Measurements from ENCODE around the gene KLF3.

KLF3 gene

DNA sequence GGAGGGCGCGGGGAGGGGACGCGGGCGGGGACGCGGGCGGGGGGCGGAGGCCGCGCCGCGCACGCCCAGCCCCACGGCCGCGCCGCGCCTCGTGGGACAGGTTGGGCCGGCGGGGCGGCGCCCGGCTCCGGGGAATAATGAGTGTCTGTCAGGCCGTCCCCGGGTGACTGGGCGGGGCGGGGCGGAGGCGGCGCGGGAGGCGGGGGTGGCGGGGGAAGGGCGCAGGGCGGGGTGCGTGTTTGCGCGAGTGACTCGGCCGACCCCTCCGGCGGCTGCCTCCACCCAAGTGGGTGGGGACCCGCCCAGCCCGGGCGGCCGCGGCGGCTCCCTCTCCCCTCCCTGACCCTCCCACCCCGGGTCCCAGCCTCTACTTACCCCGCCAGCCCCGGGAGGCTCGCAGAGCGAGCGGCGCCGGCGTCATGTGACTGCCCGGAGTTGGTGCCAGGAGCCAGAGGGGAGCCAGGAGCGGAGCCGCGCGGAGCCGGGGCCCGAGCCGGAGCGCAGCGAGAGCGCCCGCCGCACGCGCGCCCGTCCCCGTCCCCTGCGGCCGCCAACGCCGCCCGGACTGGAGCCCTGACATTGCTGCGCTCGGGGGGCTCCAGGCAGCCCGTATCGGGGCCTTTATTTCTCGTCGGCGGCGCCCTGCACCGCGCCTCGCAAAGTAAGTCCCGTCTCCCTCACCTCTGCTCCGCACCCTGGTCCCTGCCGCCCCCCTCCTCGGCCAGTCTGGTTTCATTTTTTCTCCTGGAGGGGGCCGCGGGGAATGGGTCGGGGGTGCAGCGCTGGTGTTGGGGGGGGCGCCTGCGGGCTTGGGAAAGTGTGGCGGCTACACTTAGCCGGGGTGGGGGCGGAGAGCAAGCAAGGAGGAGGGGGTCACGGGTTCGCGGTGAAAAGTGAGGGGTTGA is at the start of gene KLF3:
KLF3 (plus strand) TSS at position 399 of the 905 bp plus-strand sequence. CDS start 16,427 bp downstream, outside the sequence.
- POLR2A ChIA-PET = interaction anchor here (0.6 to 1.3 kb wide), 2 partner anchors 8 to 10 kb away, joined by 3 read pairs; no protein-coding TSS in a partner anchor
- CTCF ChIA-PET = no interaction called here
- peak; percentile 68 for DNase-seq (ENCODE audit: extremely low spot score)
- TF ChIP-seq FOXM1 (IDR thresholded peaks at IDR 0.05; ENCODE audit: borderline replicate concordance) = 0 out of 2 replicates have a peak, but pooled peaks have one; percentile 9
- TF ChIP-seq LEF1 (IDR thresholded peaks at IDR 0.05; ENCODE audit: borderline replicate concordance) = no peak

- CTCF ChIA-PET = no interaction called here
- no peak for DNase-seq (ENCODE audit: extremely low spot score)
- POLR2A ChIA-PET = no interaction called here
- TF ChIP-seq TARDBP (IDR thresholded peaks at IDR 0.05) (no peak), SUZ12 (IDR thresholded peaks at IDR 0.05) (no peak), FOXM1 (IDR thresholded peaks at IDR 0.05; ENCODE audit: borderline replicate concordance) (no peak), ARNT (IDR thresholded peaks at IDR 0.05) (no peak), FOXA1 (IDR thresholded peaks at IDR 0.05) (no peak), ELF4 (IDR thresholded peaks at IDR 0.05) (no peak), ZNF384 (IDR thresholded peaks at IDR 0.05) (no peak), NFRKB (IDR thresholded peaks at IDR 0.05) (no peak), SP1 (IDR thresholded peaks at IDR 0.05) (no peak), FOXK2 (IDR thresholded peaks at IDR 0.05) (no peak), L3MBTL2 (conservative IDR thresholded peaks at IDR 0.05) (no peak), HDGF (IDR thresholded peaks at IDR 0.05; ENCODE audit: borderline replicate concordance) (no peak), BHLHE40 (IDR thresholded peaks at IDR 0.05; ENCODE audit: borderline replicate concordance) (no peak), CTBP1 (IDR thresholded peaks at IDR 0.05; ENCODE audit: borderline replicate concordance) (no peak), LEF1 (IDR thresholded peaks at IDR 0.05; ENCODE audit: borderline replicate concordance) (no peak)
- TF ChIP-seq, protein P1, sequence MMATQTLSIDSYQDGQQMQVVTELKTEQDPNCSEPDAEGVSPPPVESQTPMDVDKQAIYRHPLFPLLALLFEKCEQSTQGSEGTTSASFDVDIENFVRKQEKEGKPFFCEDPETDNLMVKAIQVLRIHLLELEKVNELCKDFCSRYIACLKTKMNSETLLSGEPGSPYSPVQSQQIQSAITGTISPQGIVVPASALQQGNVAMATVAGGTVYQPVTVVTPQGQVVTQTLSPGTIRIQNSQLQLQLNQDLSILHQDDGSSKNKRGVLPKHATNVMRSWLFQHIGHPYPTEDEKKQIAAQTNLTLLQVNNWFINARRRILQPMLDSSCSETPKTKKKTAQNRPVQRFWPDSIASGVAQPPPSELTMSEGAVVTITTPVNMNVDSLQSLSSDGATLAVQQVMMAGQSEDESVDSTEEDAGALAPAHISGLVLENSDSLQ (IDR thresholded peaks at IDR 0.05) = no peak
These were observed 49.8 kb upstream of the KLF3 start for GRCh38 chr4:38614231-38614630.

DNA sequence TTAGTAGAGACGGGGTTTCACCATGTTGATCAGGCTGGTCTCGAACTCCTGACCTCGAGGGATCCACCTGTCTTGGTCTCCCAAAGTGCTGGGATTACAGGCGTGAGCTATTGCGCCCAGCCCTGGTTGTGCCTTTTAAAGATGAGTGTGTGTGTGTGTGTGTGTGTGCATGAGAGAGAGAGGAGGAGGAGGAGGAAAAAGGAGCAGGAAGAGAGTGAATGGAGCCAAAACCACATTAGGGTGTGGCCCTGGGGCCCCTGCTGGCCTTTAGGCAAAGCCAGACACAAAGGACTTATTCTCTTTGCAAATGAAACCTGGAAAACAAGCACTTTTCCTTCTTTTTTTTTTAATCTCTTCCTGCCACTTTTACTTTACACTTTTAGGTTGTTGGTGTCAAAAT is 48.2 kb upstream of the KLF3 start:
- no peak for TF ChIP-seq CTBP1 (IDR thresholded peaks at IDR 0.05; ENCODE audit: borderline replicate concordance)
- TF ChIP-seq BHLHE40 (IDR thresholded peaks at IDR 0.05; ENCODE audit: borderline replicate concordance) = no peak
- TF ChIP-seq FOXK2 (IDR thresholded peaks at IDR 0.05) = no peak
- TF ChIP-seq FOXA1 (IDR thresholded peaks at IDR 0.05) = no peak
- TF ChIP-seq L3MBTL2 (conservative IDR thresholded peaks at IDR 0.05) = no peak
- TF ChIP-seq LEF1 (IDR thresholded peaks at IDR 0.05; ENCODE audit: borderline replicate concordance) = no peak
- TF ChIP-seq, protein P1 (IDR thresholded peaks at IDR 0.05) = no peak
- no peak for TF ChIP-seq ZNF384 (IDR thresholded peaks at IDR 0.05)
- ChIA-PET POLR2A (interaction anchor here (1.0 kb wide), 1 partner anchor 228 kb away, joined by 3 read pairs; no protein-coding TSS in a partner anchor), CTCF (no interaction called here)
- DNase-seq (ENCODE audit: extremely low spot score) = no peak

GRCh38 chr4:38618505-38618904 is 45.5 kb upstream of the KLF3 start:
- DNase-seq (ENCODE audit: extremely low spot score) = no peak
- CTCF ChIA-PET = interaction anchor here (0.7 kb wide), 1 partner anchor 36 kb away, joined by 4 read pairs; no protein-coding TSS in a partner anchor
- POLR2A ChIA-PET = no interaction called here
- no peak for TF ChIP-seq ARNT (IDR thresholded peaks at IDR 0.05)
- TF ChIP-seq, protein P1 (IDR thresholded peaks at IDR 0.05) = no peak
- TF ChIP-seq TARDBP (IDR thresholded peaks at IDR 0.05) = no peak
- no peak for TF ChIP-seq HDGF (IDR thresholded peaks at IDR 0.05; ENCODE audit: borderline replicate concordance)
- no peak for TF ChIP-seq SP1 (IDR thresholded peaks at IDR 0.05)
- no peak for TF ChIP-seq FOXK2 (IDR thresholded peaks at IDR 0.05)

DNA sequence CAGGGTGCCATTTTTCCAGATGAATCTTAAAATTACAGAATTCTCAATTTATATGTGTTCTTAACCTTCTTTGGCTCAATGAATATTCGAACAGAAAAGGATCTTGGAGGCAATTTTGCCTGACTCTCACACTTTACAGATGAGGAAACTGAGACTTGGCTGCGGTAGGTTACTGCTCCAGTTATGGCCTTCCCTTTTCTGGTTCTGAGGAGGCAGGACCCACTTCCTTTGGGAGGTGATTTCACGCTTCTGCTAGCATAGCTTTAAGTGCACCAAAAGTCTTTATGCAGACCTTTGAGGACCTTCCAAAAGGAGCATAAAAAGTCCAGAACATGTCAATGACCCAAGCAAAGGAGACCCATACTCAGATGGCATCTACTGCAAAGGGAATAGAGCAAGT is 44.7 kb upstream of the KLF3 start:
- ChIA-PET CTCF (no interaction called here), POLR2A (no interaction called here)
- TF ChIP-seq L3MBTL2 (conservative IDR thresholded peaks at IDR 0.05) = no peak
- no peak for TF ChIP-seq SUZ12 (IDR thresholded peaks at IDR 0.05)
- no peak for TF ChIP-seq CTBP1 (IDR thresholded peaks at IDR 0.05; ENCODE audit: borderline replicate concordance)
- TF ChIP-seq FOXK2 (IDR thresholded peaks at IDR 0.05) = no peak
- TF ChIP-seq, protein P1 (IDR thresholded peaks at IDR 0.05) = no peak
- TF ChIP-seq HDGF (IDR thresholded peaks at IDR 0.05; ENCODE audit: borderline replicate concordance) = no peak
- no peak for TF ChIP-seq TARDBP (IDR thresholded peaks at IDR 0.05)
- TF ChIP-seq LEF1 (IDR thresholded peaks at IDR 0.05; ENCODE audit: borderline replicate concordance) = no peak
- TF ChIP-seq SP1 (IDR thresholded peaks at IDR 0.05) = no peak

DNA sequence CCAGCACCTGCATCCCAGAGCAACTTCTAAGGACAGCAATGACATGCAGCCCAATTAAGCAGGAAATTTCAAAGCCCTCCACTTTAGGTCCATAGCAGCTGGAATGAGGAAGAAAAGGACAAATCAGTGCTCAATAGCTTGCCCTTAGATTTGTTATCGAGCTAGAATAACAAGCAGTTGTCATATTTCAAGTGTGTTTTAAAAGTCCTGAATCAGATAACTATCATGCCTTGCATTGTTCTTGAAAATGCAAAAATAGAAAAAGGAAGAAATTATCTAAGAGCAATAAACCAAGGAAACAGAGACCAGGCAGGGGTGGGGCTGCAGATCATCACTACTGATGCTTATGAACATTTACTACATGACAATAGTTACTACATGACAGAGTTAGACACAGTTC is 43.9 kb upstream of the KLF3 start:
- POLR2A ChIA-PET = no interaction called here
- CTCF ChIA-PET = no interaction called here

More for the DNA sequence above, 44.7 kb upstream of the KLF3 start:
- no peak for DNase-seq (ENCODE audit: extremely low spot score)

More for the DNA sequence above, 43.9 kb upstream of the KLF3 start:
- DNase-seq (ENCODE audit: extremely low spot score) = no peak
- no peak for TF ChIP-seq FOXM1 (IDR thresholded peaks at IDR 0.05; ENCODE audit: borderline replicate concordance)
- no peak for TF ChIP-seq SUZ12 (IDR thresholded peaks at IDR 0.05)
- no peak for TF ChIP-seq TARDBP (IDR thresholded peaks at IDR 0.05)
- TF ChIP-seq ELF4 (IDR thresholded peaks at IDR 0.05) = no peak
- no peak for TF ChIP-seq CTBP1 (IDR thresholded peaks at IDR 0.05; ENCODE audit: borderline replicate concordance)
- no peak for TF ChIP-seq FOXK2 (IDR thresholded peaks at IDR 0.05)
- no peak for TF ChIP-seq FOXA1 (IDR thresholded peaks at IDR 0.05)
- no peak for TF ChIP-seq BHLHE40 (IDR thresholded peaks at IDR 0.05; ENCODE audit: borderline replicate concordance)
- TF ChIP-seq LEF1 (IDR thresholded peaks at IDR 0.05; ENCODE audit: borderline replicate concordance) = no peak
- TF ChIP-seq SP1 (IDR thresholded peaks at IDR 0.05) = no peak
- TF ChIP-seq L3MBTL2 (conservative IDR thresholded peaks at IDR 0.05) = no peak
- no peak for TF ChIP-seq HDGF (IDR thresholded peaks at IDR 0.05; ENCODE audit: borderline replicate concordance)
- no peak for TF ChIP-seq ZNF384 (IDR thresholded peaks at IDR 0.05)
- TF ChIP-seq NFRKB (IDR thresholded peaks at IDR 0.05) = no peak
- TF ChIP-seq ARNT (IDR thresholded peaks at IDR 0.05) = no peak
- TF ChIP-seq, protein P1 (IDR thresholded peaks at IDR 0.05) = no peak

Data from HEK293T (cell line).